ENCODE results near the gene CYTL1. TPM values are rescaled to one million over a fixed set of nuclear protein-coding genes. Genes with fewer than 3 reads are reported as not detected.

Gene CYTL1
- total RNA-seq, 1 donor from 2014 or later = 9.2 TPM

GRCh38 chr4:4985844-4986243 is 33.4 kb downstream of the CYTL1 start:
- no peak for FAIRE-seq

DNA sequence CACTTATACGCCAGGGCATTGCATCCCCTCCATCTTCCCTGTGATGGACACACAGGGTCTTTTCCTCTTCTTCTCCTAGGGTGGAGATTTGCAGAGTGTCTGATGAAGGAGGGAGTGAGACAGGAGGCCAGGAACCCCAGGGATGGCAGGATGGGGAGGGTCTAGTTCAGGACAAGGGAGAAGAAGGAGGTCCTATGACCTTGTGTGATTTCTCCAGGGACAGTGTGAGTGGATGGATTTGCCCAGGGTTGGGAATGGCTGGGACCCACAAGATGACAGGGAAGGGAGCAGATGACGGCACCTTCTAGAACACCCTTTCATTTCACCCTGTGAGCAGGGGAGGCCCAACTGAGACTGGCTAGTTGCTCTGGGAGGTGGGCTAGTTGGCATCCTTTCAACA is 34.2 kb downstream of the CYTL1 start:
- Mint-ChIP-seq H3K36me3 (ENCODE audit: low read depth, unreplicated experiment) (no peaks in the 10 kb centered on the region), H3K27me3 (ENCODE audit: low read depth, unreplicated experiment) (peaks cover 13% of the 10 kb centered on the region), H3K4me1 (ENCODE audit: low read depth, unreplicated experiment) (no peaks in the 10 kb centered on the region), H3K27ac (ENCODE audit: unreplicated experiment) (no peak overlapping the region), H3K9me3 (ENCODE audit: unreplicated experiment) (peaks cover 3% of the 10 kb centered on the region), H3K4me3 (ENCODE audit: unreplicated experiment) (no peak overlapping the region)
- no peak overlapping the region for H3K4me3 ChIP-seq (ENCODE audit: insufficient read depth, low read depth, low read length)
- no peak overlapping the region for H3K9ac ChIP-seq (ENCODE audit: low read length)
- no peaks in the 10 kb centered on the region for H3K27me3 ChIP-seq (ENCODE audit: insufficient read depth, low read length)
- H3K79me2 ChIP-seq (ENCODE audit: insufficient read depth, low read length) = no peaks in the 10 kb centered on the region
- H3K27ac ChIP-seq (ENCODE audit: low read depth, low read length) = no peak overlapping the region
- no peaks in the 10 kb centered on the region for H3K36me3 ChIP-seq (ENCODE audit: insufficient read depth, low read length)
- DNase-seq (ENCODE audit: low read depth) = no peak
- FAIRE-seq = no peak
- H3K4me1 ChIP-seq (ENCODE audit: insufficient read depth, low read length) = no peaks in the 10 kb centered on the region
- H4K20me1 ChIP-seq (ENCODE audit: insufficient read depth, low read length) = no peaks in the 10 kb centered on the region
- no peaks in the 10 kb centered on the region for H3K9me3 ChIP-seq (ENCODE audit: insufficient read depth, low read depth, low read length)
- TF ChIP-seq, protein P1, sequence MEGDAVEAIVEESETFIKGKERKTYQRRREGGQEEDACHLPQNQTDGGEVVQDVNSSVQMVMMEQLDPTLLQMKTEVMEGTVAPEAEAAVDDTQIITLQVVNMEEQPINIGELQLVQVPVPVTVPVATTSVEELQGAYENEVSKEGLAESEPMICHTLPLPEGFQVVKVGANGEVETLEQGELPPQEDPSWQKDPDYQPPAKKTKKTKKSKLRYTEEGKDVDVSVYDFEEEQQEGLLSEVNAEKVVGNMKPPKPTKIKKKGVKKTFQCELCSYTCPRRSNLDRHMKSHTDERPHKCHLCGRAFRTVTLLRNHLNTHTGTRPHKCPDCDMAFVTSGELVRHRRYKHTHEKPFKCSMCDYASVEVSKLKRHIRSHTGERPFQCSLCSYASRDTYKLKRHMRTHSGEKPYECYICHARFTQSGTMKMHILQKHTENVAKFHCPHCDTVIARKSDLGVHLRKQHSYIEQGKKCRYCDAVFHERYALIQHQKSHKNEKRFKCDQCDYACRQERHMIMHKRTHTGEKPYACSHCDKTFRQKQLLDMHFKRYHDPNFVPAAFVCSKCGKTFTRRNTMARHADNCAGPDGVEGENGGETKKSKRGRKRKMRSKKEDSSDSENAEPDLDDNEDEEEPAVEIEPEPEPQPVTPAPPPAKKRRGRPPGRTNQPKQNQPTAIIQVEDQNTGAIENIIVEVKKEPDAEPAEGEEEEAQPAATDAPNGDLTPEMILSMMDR (IDR thresholded peaks at IDR 0.05; ENCODE audit: insufficient read depth, low read depth, low read length) = no peak
- TF ChIP-seq EZH2 (IDR thresholded peaks at IDR 0.05; ENCODE audit: insufficient read depth, low read length) = no peak
- H3K4me2 ChIP-seq (ENCODE audit: low read length) = no peak overlapping the region
- H2AFZ ChIP-seq (ENCODE audit: low read depth, low read length) = no peak overlapping the region

More at GRCh38 chr4:4985844-4986243, 33.4 kb downstream of the CYTL1 start:
- no peak for DNase-seq (ENCODE audit: low read depth)
- H3K9me3 ChIP-seq (ENCODE audit: insufficient read depth, low read depth, low read length) = no peaks in the 10 kb centered on the region
- H4K20me1 ChIP-seq (ENCODE audit: insufficient read depth, low read length) = no peaks in the 10 kb centered on the region
- TF ChIP-seq, protein P1 (IDR thresholded peaks at IDR 0.05; ENCODE audit: insufficient read depth, low read depth, low read length) = no peak
- TF ChIP-seq EZH2 (IDR thresholded peaks at IDR 0.05; ENCODE audit: insufficient read depth, low read length) = no peak
- H3K36me3 ChIP-seq (ENCODE audit: insufficient read depth, low read length) = no peaks in the 10 kb centered on the region
- no peak overlapping the region for H3K4me2 ChIP-seq (ENCODE audit: low read length)
- no peaks in the 10 kb centered on the region for H3K79me2 ChIP-seq (ENCODE audit: insufficient read depth, low read length)
- no peak overlapping the region for H3K4me3 ChIP-seq (ENCODE audit: insufficient read depth, low read depth, low read length)
- H3K27ac ChIP-seq (ENCODE audit: low read depth, low read length) = no peak overlapping the region
- no peaks in the 10 kb centered on the region for H3K27me3 ChIP-seq (ENCODE audit: insufficient read depth, low read length)
- no peak overlapping the region for H3K27ac Mint-ChIP-seq (ENCODE audit: unreplicated experiment)
- no peak overlapping the region for H2AFZ ChIP-seq (ENCODE audit: low read depth, low read length)
- H3K9me3 Mint-ChIP-seq (ENCODE audit: unreplicated experiment) = peaks cover 3% of the 10 kb centered on the region
- H3K4me3 Mint-ChIP-seq (ENCODE audit: unreplicated experiment) = no peak overlapping the region
- peaks cover 13% of the 10 kb centered on the region for H3K27me3 Mint-ChIP-seq (ENCODE audit: low read depth, unreplicated experiment)
- peaks cover 3% of the 10 kb centered on the region for H3K4me1 ChIP-seq (ENCODE audit: insufficient read depth, low read length)
- no peaks in the 10 kb centered on the region for H3K4me1 Mint-ChIP-seq (ENCODE audit: low read depth, unreplicated experiment)
- H3K9ac ChIP-seq (ENCODE audit: low read length) = no peak overlapping the region
- H3K36me3 Mint-ChIP-seq (ENCODE audit: low read depth, unreplicated experiment) = no peaks in the 10 kb centered on the region

DNA sequence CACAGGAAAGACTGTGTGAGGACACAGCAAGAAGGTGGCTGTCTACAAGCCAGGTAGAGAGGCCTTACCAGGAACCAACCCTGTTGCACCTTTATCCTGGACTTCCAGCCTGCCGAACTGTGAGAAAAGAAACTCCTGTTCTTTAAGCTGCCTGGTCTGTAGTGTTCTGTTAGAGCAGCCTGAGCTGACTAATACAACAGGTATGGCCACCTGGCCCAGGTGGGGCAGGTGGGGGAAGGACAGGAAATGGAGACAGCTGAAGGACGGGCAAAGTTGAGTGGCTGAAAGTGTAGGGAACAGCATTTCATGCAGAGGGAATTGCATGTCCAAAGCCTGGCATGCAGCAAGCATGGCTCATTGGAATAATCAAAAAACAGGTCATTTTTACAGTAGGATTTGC is 35.1 kb downstream of the CYTL1 start:
- Histone ChIP-seq H3K36me3 (ENCODE audit: insufficient read depth, low read length) (no peaks in the 10 kb centered on the region), H3K9ac (ENCODE audit: low read length) (no peak overlapping the region), H3K27me3 (ENCODE audit: insufficient read depth, low read length) (no peaks in the 10 kb centered on the region), H3K4me3 (ENCODE audit: insufficient read depth, low read depth, low read length) (no peak overlapping the region), H2AFZ (ENCODE audit: low read depth, low read length) (no peak overlapping the region), H3K27ac (ENCODE audit: low read depth, low read length) (no peak overlapping the region), H3K4me2 (ENCODE audit: low read length) (no peak overlapping the region), H4K20me1 (ENCODE audit: insufficient read depth, low read length) (no peaks in the 10 kb centered on the region), H3K9me3 (ENCODE audit: insufficient read depth, low read depth, low read length) (no peaks in the 10 kb centered on the region), H3K4me1 (ENCODE audit: insufficient read depth, low read length) (no peaks in the 10 kb centered on the region), H3K79me2 (ENCODE audit: insufficient read depth, low read length) (no peaks in the 10 kb centered on the region)
- DNase-seq (ENCODE audit: low read depth) (no peak), FAIRE-seq (no peak)
- Mint-ChIP-seq H3K27me3 (ENCODE audit: low read depth, unreplicated experiment) (peaks cover 13% of the 10 kb centered on the region), H3K4me1 (ENCODE audit: low read depth, unreplicated experiment) (no peaks in the 10 kb centered on the region), H3K4me3 (ENCODE audit: unreplicated experiment) (no peak overlapping the region), H3K36me3 (ENCODE audit: low read depth, unreplicated experiment) (no peaks in the 10 kb centered on the region), H3K27ac (ENCODE audit: unreplicated experiment) (no peak overlapping the region), H3K9me3 (ENCODE audit: unreplicated experiment) (peaks cover 3% of the 10 kb centered on the region)
- TF ChIP-seq EZH2 (IDR thresholded peaks at IDR 0.05; ENCODE audit: insufficient read depth, low read length) = no peak
- TF ChIP-seq, protein P1 (IDR thresholded peaks at IDR 0.05; ENCODE audit: insufficient read depth, low read depth, low read length) = no peak

Measured in astrocyte (in vitro differentiated cells and primary cell).